GM12878 (cell line): ENCODE results near the gene DLG2. TPM values are rescaled to one million over a fixed set of nuclear protein-coding genes. Genes with fewer than 3 reads are reported as not detected.

ENCODE experiments used
- ATAC-seq: fragments of 200-7000 bp; cut with Tn5 transposase; 3 replicates; pipeline ENCODE4 v1.9.1; 2020; ENCODE audit warnings: mild to moderate bottlenecking, moderate library complexity
- BruUV-seq: library from RNA; stranded (reverse); fragments of 400-500 nt; replicated peaks from 2 replicates; lab custom pipeline; 2021; lab: Mats Ljungman, UMichigan
- CTCF ChIA-PET: fragments of 300-600 bp; sonication (Branson Sonifier 250); formaldehyde crosslinking; extraction: SDS; loops from one replicate; lab custom pipeline; 2021; ENCODE audit warnings: inconsistent platforms; lab: Yijun Ruan, JAX
- POLR2A ChIA-PET: fragments of 350-600 bp; formaldehyde crosslinking; extraction: SDS; loops from one replicate; lab custom pipeline; 2021; ENCODE audit warnings: inconsistent platforms; lab: Charles Lee
- RAD21 ChIA-PET: fragments of 300-600 bp; sonication (Branson Sonifier 250); formaldehyde crosslinking; loops from one replicate; lab custom pipeline; 2023; ENCODE audit warnings: antibody characterized with exemption; ENCODE audit not compliant: unreplicated experiment; lab: Charles Lee
- SMC1A ChIA-PET: fragments of 300-600 bp; sonication (Branson Sonifier 250); formaldehyde crosslinking; loops from one replicate; lab custom pipeline; 2023; ENCODE audit not compliant: unreplicated experiment, uncharacterized antibody; lab: Charles Lee
- DNase-seq: peaks from one replicate; pipeline ENCODE4 v3.0.0-alpha.2; 2011; ENCODE audit warnings: low read depth, low spot score
- FAIRE-seq: peaks from 3 replicates; lab custom pipeline; 2011; peaks lifted over from hg19 to GRCh38; lab: Jason Lieb, UNC
- H2AFZ ChIP-seq: 2 replicates; pipeline ENCODE4 v1.6.0; 2011; ENCODE audit warnings: low read depth, low read length, control low read depth; ENCODE audit not compliant: control insufficient read depth
- H3K27ac ChIP-seq: 2 replicates; pipeline ENCODE4 v1.5.1; 2011; ENCODE audit warnings: control low read depth; ENCODE audit not compliant: control insufficient read depth, insufficient read depth
- H3K27me3 ChIP-seq, 2 experiments: replicated peaks in 1 of 2; 2 replicates each; pipeline versions ENCODE4 v1.6.0 to v1.6.1; 2011; ENCODE audit warnings: low read length in 1 of 2; ENCODE audit not compliant: control insufficient read depth in 2 of 2, insufficient read depth in 2 of 2
- H3K36me3 ChIP-seq, 2 experiments: 2 replicates each; pipeline ENCODE4 v1.5.1; 2011; ENCODE audit warnings: low read length in 1 of 2; ENCODE audit not compliant: control insufficient read depth in 2 of 2, insufficient read depth in 2 of 2
- H3K4me1 ChIP-seq: 2 replicates; pipeline ENCODE4 v1.6.1; 2011; ENCODE audit warnings: mild to moderate bottlenecking, low read length, moderate library complexity, mixed read lengths; ENCODE audit not compliant: control insufficient read depth, insufficient read depth
- H3K4me2 ChIP-seq: 2 replicates; pipeline ENCODE4 v1.6.0; 2011; ENCODE audit warnings: control low read depth; ENCODE audit not compliant: control insufficient read depth, insufficient read depth
- H3K4me3 ChIP-seq: fragments of 200-600 bp; sonication (generic); 2 replicates; pipeline ENCODE4 v1.5.1; 2016
- H3K79me2 ChIP-seq: 2 replicates; pipeline ENCODE4 v1.6.0; 2011; ENCODE audit warnings: low read length; ENCODE audit not compliant: control insufficient read depth, insufficient read depth
- H3K9ac ChIP-seq: 2 replicates; pipeline ENCODE4 v1.8.0; 2011; ENCODE audit warnings: low read length, control low read depth, mixed read lengths; ENCODE audit not compliant: control insufficient read depth, insufficient read depth
- H3K9me3 ChIP-seq: replicated peaks from 3 replicates; pipeline ENCODE4 v1.5.1; 2011; ENCODE audit warnings: mild to moderate bottlenecking, low read length; ENCODE audit not compliant: control insufficient read depth, insufficient read depth
- H4K20me1 ChIP-seq: 2 replicates; pipeline ENCODE4 v1.6.0; 2011; ENCODE audit not compliant: control insufficient read depth, insufficient read depth
- ATF2 ChIP-seq: IDR thresholded peaks from 2 replicates; pipeline ENCODE4 v1.6.1; 2012; ENCODE audit warnings: low read length, inconsistent platforms
- CBX3 ChIP-seq: fragments of 200-600 bp; sonication (generic); IDR thresholded peaks from 2 replicates; pipeline ENCODE4 v1.6.1; 2016; ENCODE audit warnings: low read depth, borderline replicate concordance
- E2F8 ChIP-seq: fragments of 450-650 bp; IDR thresholded peaks from 2 replicates; pipeline ENCODE4 v1.6.1; 2018; ENCODE audit warnings: mild to moderate bottlenecking, low read depth, moderate library complexity; ENCODE audit not compliant: partially characterized antibody
- ESRRA ChIP-seq: IDR thresholded peaks from 2 replicates; pipeline ENCODE4 v1.6.1; 2012; ENCODE audit warnings: mild to moderate bottlenecking, low read length, improper control_type of control experiment
- IKZF2 ChIP-seq, 2 experiments: fragments of 450-650 bp; IDR thresholded peaks; 2 replicates each; pipeline ENCODE4 v1.6.1; 2017; ENCODE audit warnings: mild to moderate bottlenecking in 2 of 2, moderate library complexity in 2 of 2
- JUND ChIP-seq: IDR thresholded peaks from 2 replicates; pipeline ENCODE4 v1.6.1; 2012; ENCODE audit warnings: low read depth, mild to moderate bottlenecking, low read length, improper control_type of control experiment, moderate library complexity
- MTA2 ChIP-seq: fragments of 450-650 bp; IDR thresholded peaks from 2 replicates; pipeline ENCODE4 v1.6.1; 2016; ENCODE audit warnings: low read depth, mild to moderate bottlenecking, moderate library complexity
- NFXL1 ChIP-seq: fragments of 450-650 bp; IDR thresholded peaks from 2 replicates; pipeline ENCODE4 v1.6.1; 2017; ENCODE audit warnings: antibody characterized with exemption, mild to moderate bottlenecking, borderline replicate concordance
- SREBF2 ChIP-seq: IDR thresholded peaks from 2 replicates; pipeline ENCODE4 v1.6.1; 2012; ENCODE audit warnings: mild to moderate bottlenecking, low read length
- TBL1XR1 ChIP-seq: IDR thresholded peaks from 2 replicates; pipeline ENCODE4 v1.6.1; 2012; ENCODE audit warnings: low read depth, low read length, improper control_type of control experiment
- WGBS: methylation state at CpG from one replicate; pipeline ENCODE4 v1.1.6; 2016; ENCODE audit warnings: low lambda C conversion rate; ENCODE audit not compliant: insufficient replicate concordance, insufficient coverage; ENCODE audit errors: missing lambda C conversion rate; 5-methylcytosine and 5-hydroxymethylcytosine counted together
- in situ Hi-C: fragments of 300-500 bp; cut with MboI; formaldehyde crosslinking; loops from 9 replicates; pipeline ENCODE4 v1.14.3; 2018; ENCODE audit warnings: mixed read lengths
- intact Hi-C: fragments of 100-400 bp; cut with micrococcal nuclease; formaldehyde crosslinking; loops from one replicate; pipeline ENCODE4 v1.14.2; 2022; ENCODE audit not compliant: unreplicated experiment
- polyA plus RNA-seq, 11 experiments: library from polyadenylated mRNA; depleted of rRNA in 4 of 11; unstranded in 6 of 11; stranded (reverse) in 5 of 11; fragments of >200 nt; fragmentation: Nextera tagmentation in 4 of 11; fragmentation: Illumina TruSeq in 1 of 11; extraction: Ambion mirVana in 4 of 11; extraction: Trizol in 1 of 11; gene quantifications; 1 replicate in 1 of 11; 2 replicates in 10 of 11; pipeline versions ENCODE4 v1.2.1 to v1.2.3, GENCODE V29; 2011 to 2016; ENCODE audit warnings: inconsistent platforms in 2 of 11, missing spikeins in 2 of 11, low read depth in 1 of 11
- total RNA-seq, 4 experiments: library from RNA; depleted of rRNA in 3 of 4; stranded (reverse); fragments of >200 nt in 3 of 4; fragmentation: Illumina TruSeq in 1 of 4; extraction: Trizol in 1 of 4; gene quantifications; 2 replicates each; pipeline versions ENCODE4 v1.2.1 to v1.2.3, GENCODE V29; 2013 to 2021

The DLG2 gene
- total and polyA plus RNA-seq, 10 of the 15 experiments (the other 5 are each of a cell fraction or from before 2014, with no cell fraction given): 0.09 to 0.98 (median 0.35) TPM

GRCh38 chr11:84645988-84646694 lies 981.0 kb downstream of the DLG2 start:
- no peak for DNase-seq
- no peak overlapping the region for H3K27ac ChIP-seq
- H3K4me1 ChIP-seq: no peaks in the 10 kb centered on the region
- no peak for FAIRE-seq
- intact Hi-C loops (no loop called here), in situ Hi-C loops (no loop called here)
- POLR2A ChIA-PET: no interaction called here
- no peak overlapping the region for H3K4me2 ChIP-seq
- H3K4me3 ChIP-seq: no peak overlapping the region
- no peaks in the 10 kb centered on the region for H3K9me3 ChIP-seq
- H2AFZ ChIP-seq: no peak overlapping the region
- no TSS peak for BruUV-seq
- ATAC-seq: no peak
- no peak for TF ChIP-seq NFXL1
- TF ChIP-seq IKZF2 (IDR thresholded peaks at IDR 0.05): no peak
- no peak for TF ChIP-seq SREBF2
- no peak for TF ChIP-seq MTA2
- TF ChIP-seq JUND: no peak
- no peak for TF ChIP-seq CBX3
- no peak for TF ChIP-seq ATF2
- TF ChIP-seq TBL1XR1: no peak
- no peak for TF ChIP-seq ESRRA
- TF ChIP-seq E2F8: no peak
- RAD21 ChIA-PET: no interaction called here
- H3K9ac ChIP-seq: no peak overlapping the region
- SMC1A ChIA-PET: no interaction called here
- WGBS: 37% methylated on average over 5 of the region's 5 CpGs
- no peaks in the 10 kb centered on the region for H3K79me2 ChIP-seq
- no peaks in the 10 kb centered on the region for H4K20me1 ChIP-seq
- H3K27me3 ChIP-seq: no peaks in the 10 kb centered on the region
- no peaks in the 10 kb centered on the region for H3K36me3 ChIP-seq
- CTCF ChIA-PET: no interaction called here
